Thyroid gland (tissue), 4 donors: Measurements from ENCODE around the gene CCL17. TPM values are rescaled to one million over a fixed set of nuclear protein-coding genes. Genes with fewer than 3 reads are reported as not detected.
A peak's percentile ranks its signal among the peaks of the same experiment; 100 is the strongest.

ENCODE experiments used
- DNase-seq, 2 donors: peaks; one replicate each; pipeline ENCODE4 v3.0.0-alpha.2; 2019
- H3K27ac ChIP-seq, 3 donors: fragments of 200-600 bp; sonication (generic); 1 replicate in 2 of 3; 2 replicates in 1 of 3; pipeline ENCODE4 v1.5.1; 2016 to 2019; ENCODE audit warnings: mild to moderate bottlenecking in 1 of 3, moderate library complexity in 1 of 3
- H3K27me3 ChIP-seq: fragments of 200-600 bp; sonication (generic); one replicate; pipeline ENCODE4 v1.5.1; 2019
- H3K36me3 ChIP-seq, 2 donors: fragments of 200-600 bp; sonication (generic); one replicate each; pipeline ENCODE4 v1.5.1; 2016 to 2019
- H3K4me1 ChIP-seq, 2 donors: fragments of 200-600 bp; sonication (generic); one replicate each; pipeline ENCODE4 v1.5.1; 2017 to 2019
- H3K4me3 ChIP-seq, 3 donors: fragments of 200-600 bp; sonication (generic); replicated peaks in 1 of 3; 1 replicate in 2 of 3; 2 replicates in 1 of 3; pipeline ENCODE4 v1.5.1; 2016; ENCODE audit warnings: mild to moderate bottlenecking in 1 of 3
- H3K9me3 ChIP-seq: fragments of 200-600 bp; sonication (generic); one replicate; pipeline ENCODE4 v1.5.1; 2017
- POLR2A ChIP-seq, 2 donors: fragments of 450-650 bp; IDR thresholded peaks; one replicate each; pipeline ENCODE4 v1.6.1; 2017; ENCODE audit warnings: antibody characterized with exemption in 2 of 2, mild to moderate bottlenecking in 2 of 2, moderate library complexity in 1 of 2
- WGBS, 2 donors: methylation state at CpG; one replicate each; pipeline ENCODE4 v1.1.5; 2017; 5-methylcytosine and 5-hydroxymethylcytosine counted together
- intact Hi-C: fragments of 100-400 bp; cut with DNase I; formaldehyde crosslinking; loops from one replicate; pipeline ENCODE4 v1.15.1; 2023
- total RNA-seq, 4 donors: library from RNA; depleted of rRNA; stranded (reverse); fragments of >200 nt; gene quantifications; one replicate each; pipeline ENCODE4 v1.2.3, GENCODE V29; 2016
- TF ChIP-seq, protein P1 (sequence below), 6 experiments: fragments of 200-600 bp in 3 of 6; fragments of 450-650 bp in 3 of 6; sonication (generic) in 3 of 6; IDR thresholded peaks; one replicate each; pipeline ENCODE4 v1.5.1; 2016 to 2019; ENCODE audit warnings: antibody characterized with exemption in 6 of 6, mild to moderate bottlenecking in 2 of 6, inconsistent platforms in 1 of 6, moderate library complexity in 1 of 6

CCL17 gene
- total RNA-seq, 4 donors from 2014 or later, result not detected

GRCh38 chr16:57379579-57379978 lies 25.0 kb upstream of the CCL17 start:
- peaks cover 0 to 7% of the 10 kb centered on the region in 2 donors for H3K36me3 ChIP-seq
- peaks cover 0 to 32% of the 10 kb centered on the region in 2 donors for H3K4me1 ChIP-seq
- WGBS, 2 donors, result 75 to 83% methylated on average over 10 of the region's 10 CpGs
- intact Hi-C loops, result loop anchor here (5.0 kb wide), 1 partner anchor 33 kb away; no protein-coding TSS in a partner anchor
- no peak for DNase-seq
- TF ChIP-seq, protein P1, sequence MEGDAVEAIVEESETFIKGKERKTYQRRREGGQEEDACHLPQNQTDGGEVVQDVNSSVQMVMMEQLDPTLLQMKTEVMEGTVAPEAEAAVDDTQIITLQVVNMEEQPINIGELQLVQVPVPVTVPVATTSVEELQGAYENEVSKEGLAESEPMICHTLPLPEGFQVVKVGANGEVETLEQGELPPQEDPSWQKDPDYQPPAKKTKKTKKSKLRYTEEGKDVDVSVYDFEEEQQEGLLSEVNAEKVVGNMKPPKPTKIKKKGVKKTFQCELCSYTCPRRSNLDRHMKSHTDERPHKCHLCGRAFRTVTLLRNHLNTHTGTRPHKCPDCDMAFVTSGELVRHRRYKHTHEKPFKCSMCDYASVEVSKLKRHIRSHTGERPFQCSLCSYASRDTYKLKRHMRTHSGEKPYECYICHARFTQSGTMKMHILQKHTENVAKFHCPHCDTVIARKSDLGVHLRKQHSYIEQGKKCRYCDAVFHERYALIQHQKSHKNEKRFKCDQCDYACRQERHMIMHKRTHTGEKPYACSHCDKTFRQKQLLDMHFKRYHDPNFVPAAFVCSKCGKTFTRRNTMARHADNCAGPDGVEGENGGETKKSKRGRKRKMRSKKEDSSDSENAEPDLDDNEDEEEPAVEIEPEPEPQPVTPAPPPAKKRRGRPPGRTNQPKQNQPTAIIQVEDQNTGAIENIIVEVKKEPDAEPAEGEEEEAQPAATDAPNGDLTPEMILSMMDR (IDR thresholded peaks at IDR 0.05), result no peak
- no peak for TF ChIP-seq POLR2A (IDR thresholded peaks at IDR 0.05)
- H3K9me3 ChIP-seq, result no peaks in the 10 kb centered on the region
- H3K27ac ChIP-seq, result no peak overlapping the region
- no peak overlapping the region for H3K4me3 ChIP-seq
- no peaks in the 10 kb centered on the region for H3K27me3 ChIP-seq

DNA sequence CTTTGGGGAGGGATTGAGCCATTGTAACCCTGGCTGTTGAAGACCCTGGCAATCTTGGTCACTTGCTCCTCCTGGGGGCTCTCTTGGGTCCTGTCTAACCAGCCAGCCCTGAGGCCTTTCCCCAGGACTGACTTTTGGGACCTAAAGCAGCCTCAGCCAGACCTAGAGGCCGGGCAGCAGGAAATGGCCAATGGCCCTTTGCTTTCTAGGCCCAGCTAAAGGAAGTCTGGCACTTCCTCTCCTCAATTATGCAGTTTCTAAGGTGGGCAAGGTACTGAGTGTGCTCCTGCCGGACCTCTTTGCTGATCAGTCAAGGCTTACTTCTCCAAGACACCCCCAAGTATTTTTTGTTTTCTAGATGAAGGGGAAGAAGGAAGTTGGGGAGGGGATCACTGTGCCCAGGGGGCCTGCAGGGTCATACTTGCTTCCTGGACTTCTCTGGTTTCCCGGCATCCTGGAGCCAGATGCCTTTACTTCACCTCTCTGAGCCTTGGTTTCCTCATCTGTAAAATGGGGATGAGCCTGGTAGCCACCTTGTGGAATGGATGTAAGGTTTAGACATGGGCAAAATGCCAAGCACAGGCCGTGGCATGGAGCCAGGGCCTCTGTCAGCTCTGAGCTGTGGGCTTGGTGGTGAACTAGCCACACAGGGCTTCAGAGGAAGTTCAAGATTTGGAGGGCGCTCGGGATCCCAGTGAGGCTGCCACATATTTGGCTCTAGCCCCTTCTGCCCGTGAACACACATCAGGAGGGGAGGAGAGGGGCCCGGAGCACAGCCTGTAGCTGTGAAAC lies 23.7 kb upstream of the CCL17 start:
- Histone ChIP-seq H3K27ac (peak overlapping the region in 1 of 3 donors; percentile 2), H3K27me3 (no peaks in the 10 kb centered on the region), H3K9me3 (no peaks in the 10 kb centered on the region), H3K4me1 (peaks cover 0 to 23% of the 10 kb centered on the region in 2 donors), H3K4me3 (no peak overlapping the region), H3K36me3 (peaks cover 0 to 7% of the 10 kb centered on the region in 2 donors)
- DNase-seq, result peak; percentile 14
- intact Hi-C loops, result no loop called here
- 51 to 53% methylated on average over 8 of the region's 8 CpGs for WGBS, 2 donors
- TF ChIP-seq POLR2A (IDR thresholded peaks at IDR 0.05), result no peak
- TF ChIP-seq, protein P1 (IDR thresholded peaks at IDR 0.05), result no peak

DNA sequence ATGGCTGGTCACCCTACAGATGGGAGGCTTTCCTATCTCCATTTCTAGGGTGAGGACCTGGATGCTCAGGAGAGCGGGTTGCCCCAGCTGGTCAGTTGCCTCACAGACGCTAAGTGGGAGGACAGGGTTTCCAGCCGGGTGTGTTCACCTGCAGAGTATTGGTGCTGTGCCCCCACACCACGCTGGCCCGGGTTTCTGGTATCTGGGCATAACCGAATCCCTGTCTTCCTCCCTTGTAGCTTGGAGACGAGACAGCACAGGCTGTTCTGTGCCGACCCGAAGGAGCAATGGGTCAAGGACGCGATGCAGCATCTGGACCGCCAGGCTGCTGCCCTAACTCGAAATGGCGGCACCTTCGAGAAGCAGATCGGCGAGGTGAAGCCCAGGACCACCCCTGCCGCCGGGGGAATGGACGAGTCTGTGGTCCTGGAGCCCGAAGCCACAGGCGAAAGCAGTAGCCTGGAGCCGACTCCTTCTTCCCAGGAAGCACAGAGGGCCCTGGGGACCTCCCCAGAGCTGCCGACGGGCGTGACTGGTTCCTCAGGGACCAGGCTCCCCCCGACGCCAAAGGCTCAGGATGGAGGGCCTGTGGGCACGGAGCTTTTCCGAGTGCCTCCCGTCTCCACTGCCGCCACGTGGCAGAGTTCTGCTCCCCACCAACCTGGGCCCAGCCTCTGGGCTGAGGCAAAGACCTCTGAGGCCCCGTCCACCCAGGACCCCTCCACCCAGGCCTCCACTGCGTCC lies 22.6 kb upstream of the CCL17 start:
- Histone ChIP-seq H3K27me3 (no peaks in the 10 kb centered on the region), H3K9me3 (no peaks in the 10 kb centered on the region), H3K4me3 (no peak overlapping the region), H3K4me1 (peaks cover 0 to 26% of the 10 kb centered on the region in 2 donors), H3K36me3 (peaks cover 0 to 7% of the 10 kb centered on the region in 2 donors), H3K27ac (no peak overlapping the region)
- no peak for DNase-seq
- TF ChIP-seq POLR2A (IDR thresholded peaks at IDR 0.05), result no peak
- TF ChIP-seq, protein P1 (IDR thresholded peaks at IDR 0.05), result no peak
- intact Hi-C loops, result no loop called here
- 95 to 96% methylated on average over 23 to 30 of the region's 35 CpGs for WGBS, 2 donors

DNA sequence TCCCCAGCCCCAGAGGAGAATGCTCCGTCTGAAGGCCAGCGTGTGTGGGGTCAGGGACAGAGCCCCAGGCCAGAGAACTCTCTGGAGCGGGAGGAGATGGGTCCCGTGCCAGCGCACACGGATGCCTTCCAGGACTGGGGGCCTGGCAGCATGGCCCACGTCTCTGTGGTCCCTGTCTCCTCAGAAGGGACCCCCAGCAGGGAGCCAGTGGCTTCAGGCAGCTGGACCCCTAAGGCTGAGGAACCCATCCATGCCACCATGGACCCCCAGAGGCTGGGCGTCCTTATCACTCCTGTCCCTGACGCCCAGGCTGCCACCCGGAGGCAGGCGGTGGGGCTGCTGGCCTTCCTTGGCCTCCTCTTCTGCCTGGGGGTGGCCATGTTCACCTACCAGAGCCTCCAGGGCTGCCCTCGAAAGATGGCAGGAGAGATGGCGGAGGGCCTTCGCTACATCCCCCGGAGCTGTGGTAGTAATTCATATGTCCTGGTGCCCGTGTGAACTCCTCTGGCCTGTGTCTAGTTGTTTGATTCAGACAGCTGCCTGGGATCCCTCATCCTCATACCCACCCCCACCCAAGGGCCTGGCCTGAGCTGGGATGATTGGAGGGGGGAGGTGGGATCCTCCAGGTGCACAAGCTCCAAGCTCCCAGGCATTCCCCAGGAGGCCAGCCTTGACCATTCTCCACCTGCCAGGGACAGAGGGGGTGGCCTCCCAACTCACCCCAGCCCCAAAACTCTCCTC lies 21.9 kb upstream of the CCL17 start:
- Histone ChIP-seq H3K36me3 (peaks cover 0 to 7% of the 10 kb centered on the region in 2 donors), H3K27me3 (no peaks in the 10 kb centered on the region), H3K9me3 (no peaks in the 10 kb centered on the region), H3K4me3 (no peak overlapping the region), H3K27ac (no peak overlapping the region), H3K4me1 (peaks cover 0 to 26% of the 10 kb centered on the region in 2 donors)
- 96 to 97% methylated on average over 3 to 6 of the region's 16 CpGs for WGBS, 2 donors
- intact Hi-C loops, result no loop called here
- TF ChIP-seq POLR2A (IDR thresholded peaks at IDR 0.05), result no peak
- TF ChIP-seq, protein P1 (IDR thresholded peaks at IDR 0.05), result no peak
- no peak for DNase-seq
